Right cardiac atrium (tissue), 5 donors: Measurements from ENCODE around the gene PHF12. TPM values are rescaled to one million over a fixed set of nuclear protein-coding genes. Genes with fewer than 3 reads are reported as not detected.
A peak's percentile ranks its signal among the peaks of the same experiment; 100 is the strongest.

Experiments used
- ATAC-seq, 2 donors: fragments of 200-7000 bp; cut with Tn5 transposase; one replicate each; pipeline versions ENCODE4 v1.8.0 to v1.9.1; 2020; ENCODE audit warnings: moderate library complexity in 2 of 2, mild to moderate bottlenecking in 1 of 2
- DNase-seq, 3 donors: peaks; one replicate each; pipeline ENCODE4 v3.0.0-alpha.2; 2020
- H3K27ac ChIP-seq: one replicate; pipeline ENCODE4 v1.5.1; 2013; ENCODE audit warnings: mild to moderate bottlenecking, low read length, control low read depth, moderate library complexity
- H3K27me3 ChIP-seq: one replicate; pipeline ENCODE4 v1.6.1; 2013; ENCODE audit not compliant: control insufficient read depth, insufficient read depth
- H3K4me1 ChIP-seq: one replicate; pipeline ENCODE4 v1.6.1; 2013; ENCODE audit warnings: low read length; ENCODE audit not compliant: control insufficient read depth, insufficient read depth
- H3K4me3 ChIP-seq: one replicate; pipeline ENCODE4 v1.5.1; 2013; ENCODE audit warnings: low read length, control low read depth
- H3K9me3 ChIP-seq: one replicate; pipeline ENCODE4 v1.6.1; 2013; ENCODE audit warnings: low read length; ENCODE audit not compliant: control insufficient read depth
- WGBS: extraction: QIAGEN DNeasy Blood & Tissue Kit; methylation state at CpG from one replicate; pipeline ENCODE4 v1.1.7; 2013; 5-methylcytosine and 5-hydroxymethylcytosine counted together
- intact Hi-C, 4 donors: fragments of 100-400 bp; cut with DNase I; formaldehyde crosslinking; loops; one replicate each; pipeline versions ENCODE4 v1.11.0 to v1.14.0; 2022 to 2023
- polyA plus RNA-seq: library from polyadenylated mRNA; stranded (reverse); fragments of 200-250 nt; gene quantifications from one replicate; pipeline ENCODE4 v1.2.3, GENCODE V29; 2013
- total RNA-seq, 4 donors: library from RNA; stranded (reverse); fragmentation: NEBNext Ultra II Directional; extraction: Animal tissue kit (Norgen Biotek cat#: 25700); gene quantifications; one replicate each; pipeline ENCODE4 v1.2.1, GENCODE V29; 2021
- donor health status: healthy with polysubstance abuse.
- donor health status: DM: no; HTN: yes; CAD: no.
- donor health status: DM: no; HTN: no; CAD: no.
- donor health status: DM: no; HTN: yes; CAD: no; lungs with severe emphysema.
- donor health status: DM: yes; HTN: yes; CAD: no.

PHF12 gene
- total and polyA plus RNA-seq, 5 donors, result 10.8 to 25.4 (median 23.2) TPM

- ATAC-seq (no peak), DNase-seq (peak in 2 of 3 donors; percentile 49)
- WGBS, result 30% methylated on average over 5 of the region's 5 CpGs
- Histone ChIP-seq H3K27ac (no peak overlapping the region), H3K9me3 (no peaks in the 10 kb centered on the region), H3K4me3 (no peak overlapping the region), H3K4me1 (no peaks in the 10 kb centered on the region), H3K27me3 (no peaks in the 10 kb centered on the region)
- intact Hi-C loops, result loop anchor here in 1 of 4 donors (5.0 to 10.0 kb wide), 2 partner anchors 226 to 341 kb away; partner anchors contain the start of genes NEK8, NUFIP2 and TLCD1
Measured at GRCh38 chr17:28953444-28954118, 2.3 kb upstream of the PHF12 start.

DNA sequence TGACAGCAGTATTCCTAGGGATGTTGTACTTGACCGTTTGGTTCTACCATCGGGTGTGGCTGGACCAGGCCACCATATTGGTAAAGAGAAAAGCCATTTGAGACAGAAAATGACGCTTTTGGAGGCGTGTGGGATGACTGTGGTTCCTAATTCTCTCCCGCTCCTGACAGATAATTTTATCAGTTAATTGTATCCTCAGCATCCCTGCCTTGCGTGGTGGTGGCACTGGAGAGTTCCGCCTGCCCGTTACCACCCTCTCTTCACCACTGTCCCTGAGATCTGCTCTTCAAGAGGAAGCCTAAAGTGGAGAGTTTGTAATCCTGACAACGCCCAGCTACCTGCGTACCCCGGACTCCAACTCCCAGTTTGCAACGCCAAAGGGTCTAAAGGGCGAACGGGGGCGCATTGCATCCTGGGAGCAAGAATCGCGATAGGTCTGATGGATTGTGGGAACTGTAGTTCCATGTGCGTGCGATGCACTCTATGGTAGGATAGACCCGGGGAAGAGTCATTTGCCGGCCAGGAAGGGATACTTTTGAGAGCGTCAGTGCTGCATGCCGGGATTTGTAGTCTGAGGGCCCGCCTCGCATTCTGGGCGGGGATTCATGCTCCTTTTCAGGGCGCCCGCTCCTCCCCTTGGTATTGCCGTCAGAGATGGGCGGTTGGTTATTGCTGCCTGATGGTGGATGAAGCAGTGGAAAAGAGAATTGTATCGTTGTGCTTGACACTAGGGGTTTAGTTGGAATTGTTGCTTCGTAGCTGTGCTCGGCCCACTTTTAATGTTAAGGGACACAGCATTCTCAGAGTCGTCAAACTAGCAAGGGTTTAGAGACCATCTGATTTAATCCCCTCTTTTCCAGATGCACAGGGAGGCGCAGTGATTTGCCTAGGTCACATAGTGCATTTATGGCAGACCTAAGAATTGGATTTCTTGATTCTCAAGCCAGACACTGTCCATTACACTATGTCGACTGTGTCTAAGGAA, 965 bp upstream of the PHF12 start:
- Histone ChIP-seq H3K4me3 (peak overlapping the region; percentile 66), H3K9me3 (no peaks in the 10 kb centered on the region), H3K4me1 (no peaks in the 10 kb centered on the region), H3K27ac (peak overlapping the region; percentile 99), H3K27me3 (no peaks in the 10 kb centered on the region)
- ATAC-seq (peak; percentile 89 to 91), DNase-seq (peak; percentile 96 to 99 (median 97))
- intact Hi-C loops, result loop anchor here in 1 of 4 donors (5.0 to 10.0 kb wide), 2 partner anchors 225 to 343 kb away; partner anchors contain the start of genes NEK8, NUFIP2 and TLCD1
- WGBS, result 5% methylated on average over 36 of the region's 36 CpGs

- WGBS, result under 1% methylated on average over 51 of the region's 51 CpGs
- H3K27ac ChIP-seq, result peak overlapping the region; percentile 99
- DNase-seq (peak in 1 of 3 donors; percentile 38), ATAC-seq (peak; percentile 1 to 3)
- H3K4me3 ChIP-seq, result peak overlapping the region; percentile 92
- H3K4me1 ChIP-seq, result no peaks in the 10 kb centered on the region
- H3K9me3 ChIP-seq, result no peaks in the 10 kb centered on the region
- no peaks in the 10 kb centered on the region for H3K27me3 ChIP-seq
- intact Hi-C loops, result loop anchor here in 1 of 4 donors (5.0 to 10.0 kb wide), 2 partner anchors 224 to 344 kb away; partner anchors contain the start of genes NEK8, NUFIP2 and TLCD1
Measured at GRCh38 chr17:28950752-28951427, 428 bp downstream of the PHF12 start.

GRCh38 chr17:28950017-28950751, 1.1 kb downstream of the PHF12 start:
- intact Hi-C loops, result loop anchor here in 1 of 4 donors (5.0 to 10.0 kb wide), 2 partner anchors 223 to 345 kb away; partner anchors contain the start of genes NEK8, NUFIP2 and TLCD1
- peaks cover 2% of the 10 kb centered on the region for H3K4me1 ChIP-seq
- peak in 1 of 2 donors; percentile 0 for ATAC-seq

DNA sequence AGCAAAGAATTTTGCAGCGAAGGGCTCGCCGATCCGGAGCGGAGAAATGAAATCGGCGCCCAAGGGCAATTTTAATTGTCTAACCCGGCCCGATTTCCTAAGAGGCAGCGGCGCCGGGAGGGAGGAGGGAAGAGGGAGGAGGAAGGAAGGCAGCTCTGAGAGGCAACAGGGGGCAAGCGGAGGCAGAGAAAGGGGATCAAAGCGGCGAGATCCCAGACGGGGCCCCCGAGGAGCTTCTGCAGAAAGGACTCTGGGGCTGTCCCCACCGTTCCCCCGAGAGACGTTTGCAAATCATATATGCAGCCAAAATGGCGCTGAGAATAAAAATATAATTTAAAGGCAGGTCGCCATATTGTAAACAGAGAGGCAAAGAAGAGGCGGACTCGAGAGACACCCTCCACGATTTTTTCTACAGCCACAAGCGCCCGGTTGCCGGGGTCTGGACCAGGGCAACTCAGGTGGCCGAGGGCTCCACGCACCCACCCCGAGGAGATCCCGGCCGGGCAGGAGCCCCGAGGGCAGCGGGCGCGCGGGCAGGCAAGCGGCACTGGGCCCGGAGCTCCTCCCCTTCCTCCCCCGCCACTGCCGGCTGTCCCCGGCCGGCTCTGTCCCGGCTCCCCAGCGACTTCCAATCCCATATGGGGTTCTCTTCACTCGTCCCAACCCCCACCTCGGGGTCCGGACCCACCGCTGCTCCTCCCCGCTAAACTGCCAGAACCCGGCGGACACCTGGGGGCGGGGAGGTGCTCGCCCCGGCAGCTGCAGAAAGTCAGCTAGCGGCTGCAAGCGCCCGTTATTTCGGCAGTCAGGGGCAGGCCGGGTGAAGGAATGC, 1.9 kb downstream of the PHF12 start:
- DNase-seq (peak; percentile 60 to 87 (median 85)), ATAC-seq (peak; percentile 1 to 8)
- H3K4me1 ChIP-seq, result peaks cover 2% of the 10 kb centered on the region
- peak overlapping the region; percentile 99 for H3K27ac ChIP-seq
- intact Hi-C loops, result loop anchor here in 2 of 4 donors (5.0 to 10.0 kb wide), 3 partner anchors 47 to 345 kb away; partner anchors contain the start of genes DHRS13 (in 1 of the 2), NEK8 (in 1 of the 2), NUFIP2 (in 1 of the 2) and TLCD1 (in 1 of the 2)
- H3K4me3 ChIP-seq, result peak overlapping the region; percentile 92
- H3K27me3 ChIP-seq, result no peaks in the 10 kb centered on the region
- WGBS, result under 1% methylated on average over 61 of the region's 61 CpGs
- no peaks in the 10 kb centered on the region for H3K9me3 ChIP-seq

More at GRCh38 chr17:28950017-28950751, 1.1 kb downstream of the PHF12 start:
- H3K9me3 ChIP-seq, result no peaks in the 10 kb centered on the region
- peak overlapping the region; percentile 92 for H3K4me3 ChIP-seq
- H3K27me3 ChIP-seq, result no peaks in the 10 kb centered on the region
- H3K27ac ChIP-seq, result peak overlapping the region; percentile 99
- DNase-seq, result peak; percentile 54 to 86 (median 82)
- under 1% methylated on average over 43 of the region's 43 CpGs for WGBS

DNA sequence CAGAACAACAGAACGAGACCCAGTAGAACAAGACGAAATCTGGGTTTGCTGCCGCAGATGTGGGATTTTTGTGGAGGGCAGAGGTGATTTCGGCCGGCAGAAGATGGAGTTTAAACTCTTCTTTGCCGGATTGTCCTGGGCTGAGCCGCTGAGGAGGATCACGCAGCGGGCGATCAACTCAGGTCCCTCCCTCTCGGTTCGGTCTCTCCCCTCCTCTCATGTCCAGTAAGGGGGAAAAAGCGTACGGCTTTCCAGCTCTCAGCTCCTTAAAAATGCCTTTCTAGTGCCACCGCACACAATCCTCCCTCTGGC, 2.5 kb downstream of the PHF12 start:
- Histone ChIP-seq H3K27me3 (no peaks in the 10 kb centered on the region), H3K4me3 (peak overlapping the region; percentile 92), H3K9me3 (no peaks in the 10 kb centered on the region), H3K4me1 (peaks cover 2% of the 10 kb centered on the region), H3K27ac (peak overlapping the region; percentile 99)
- WGBS, result under 1% methylated on average over 15 of the region's 15 CpGs
- intact Hi-C loops, result loop anchor here in 1 of 4 donors (5.0 kb wide), 1 partner anchor 47 kb away; the partner anchor contains the start of gene DHRS13
- ATAC-seq (no peak), DNase-seq (no peak)

GRCh38 chr17:28948342-28948741, 3.0 kb downstream of the PHF12 start:
- ATAC-seq (no peak), DNase-seq (no peak)
- intact Hi-C loops, result loop anchor here in 1 of 4 donors (5.0 kb wide), 1 partner anchor 46 kb away; the partner anchor contains the start of gene DHRS13
- 20% methylated on average over 4 of the region's 4 CpGs for WGBS
- peaks cover 2% of the 10 kb centered on the region for H3K4me1 ChIP-seq
- H3K9me3 ChIP-seq, result no peaks in the 10 kb centered on the region
- no peaks in the 10 kb centered on the region for H3K27me3 ChIP-seq
- H3K27ac ChIP-seq, result no peak overlapping the region
- H3K4me3 ChIP-seq, result peak overlapping the region; percentile 92

DNA sequence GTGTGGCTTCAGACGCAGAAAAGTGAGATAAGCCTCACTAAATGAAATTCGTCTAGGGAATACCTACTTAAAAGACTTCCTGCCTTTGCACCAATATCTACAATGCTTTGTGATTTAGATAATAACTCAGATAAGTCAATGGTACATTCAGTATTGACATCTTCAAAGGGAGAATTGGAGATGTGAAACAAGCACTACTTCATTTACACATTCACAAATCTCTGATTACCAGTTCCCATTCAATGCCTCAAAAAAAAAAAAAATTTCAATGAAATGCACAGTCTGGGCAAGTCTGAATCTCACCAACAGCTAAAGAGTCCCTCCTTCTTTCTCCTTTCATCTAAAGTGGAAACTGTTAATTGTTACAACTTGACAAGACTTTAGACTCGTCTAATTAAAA, 3.7 kb downstream of the PHF12 start:
- DNase-seq, result no peak
- H3K9me3 ChIP-seq, result no peaks in the 10 kb centered on the region
- H3K4me3 ChIP-seq, result no peak overlapping the region
- H3K4me1 ChIP-seq, result peaks cover 2% of the 10 kb centered on the region
- no peaks in the 10 kb centered on the region for H3K27me3 ChIP-seq
- no peak overlapping the region for H3K27ac ChIP-seq
- WGBS, result 26% methylated on average over 3 of the region's 3 CpGs
- ATAC-seq, result no peak
- intact Hi-C loops, result loop anchor here in 1 of 4 donors (5.0 kb wide), 1 partner anchor 45 kb away; the partner anchor contains the start of gene DHRS13

GRCh38 chr17:28946239-28946638, 5.1 kb downstream of the PHF12 start:
- intact Hi-C loops, result loop anchor here in 1 of 4 donors (5.0 kb wide), 1 partner anchor 44 kb away; the partner anchor contains the start of gene DHRS13
- Histone ChIP-seq H3K9me3 (no peaks in the 10 kb centered on the region), H3K4me1 (peaks cover 2% of the 10 kb centered on the region), H3K27ac (no peak overlapping the region), H3K4me3 (no peak overlapping the region), H3K27me3 (no peaks in the 10 kb centered on the region)
- ATAC-seq (no peak), DNase-seq (no peak)
- WGBS, result 45% methylated on average over 4 of the region's 4 CpGs
